ENCODE results near the gene SNAPC1. TPM values are rescaled to one million over a fixed set of nuclear protein-coding genes. Genes with fewer than 3 reads are reported as not detected.

The SNAPC1 gene
- total RNA-seq, 2 experiments from 2014 or later = 6.4 to 6.5 TPM

- Mint-ChIP-seq H3K27me3 (ENCODE audit: low read depth) (peaks cover 71% of the 10 kb centered on the region), H3K4me1 (ENCODE audit: low read depth) (peaks cover 10% of the 10 kb centered on the region)
- CTCF ChIA-PET = no interaction called here
Observed at GRCh38 chr14:61811882-61812346, 49.7 kb downstream of the SNAPC1 start.

GRCh38 chr14:61812347-61813095, 50.3 kb downstream of the SNAPC1 start, which contains the start of gene SYT16:
Gene SYT16, plus strand, starts transcription at chr14:61812703.
- H3K27ac Mint-ChIP-seq = no peak within 1 kb of the TSS
- H3K9me3 Mint-ChIP-seq (ENCODE audit: insufficient read depth) = no peaks in the 10 kb centered on the region
- ATAC-seq = peak; percentile 78
- POLR2A ChIA-PET = no interaction called here
- no peak for DNase-seq
- H3K36me3 Mint-ChIP-seq (ENCODE audit: low read depth) = peaks cover 6% of the 10 kb centered on the region
- H3K27me3 Mint-ChIP-seq (ENCODE audit: low read depth) = peaks cover 71% of the 10 kb centered on the region
- peak within 1 kb of the TSS; percentile 65 for H3K4me3 Mint-ChIP-seq
- peaks cover 10% of the 10 kb centered on the region for H3K4me1 Mint-ChIP-seq (ENCODE audit: low read depth)
- CTCF ChIA-PET = no interaction called here

More at GRCh38 chr14:61811882-61812346, 49.7 kb downstream of the SNAPC1 start:
- H3K4me3 Mint-ChIP-seq = peak overlapping the region; percentile 64
- ATAC-seq = no peak
- peaks cover 6% of the 10 kb centered on the region for H3K36me3 Mint-ChIP-seq (ENCODE audit: low read depth)
- H3K27ac Mint-ChIP-seq = no peak overlapping the region
- POLR2A ChIA-PET = no interaction called here
- DNase-seq = no peak
- no peaks in the 10 kb centered on the region for H3K9me3 Mint-ChIP-seq (ENCODE audit: insufficient read depth)

- DNase-seq (no peak), ATAC-seq (no peak)
- Mint-ChIP-seq H3K4me3 (peak overlapping the region; percentile 65), H3K36me3 (ENCODE audit: low read depth) (peaks cover 6% of the 10 kb centered on the region), H3K27me3 (ENCODE audit: low read depth) (peaks cover 72% of the 10 kb centered on the region), H3K9me3 (ENCODE audit: insufficient read depth) (no peaks in the 10 kb centered on the region), H3K4me1 (ENCODE audit: low read depth) (peaks cover 10% of the 10 kb centered on the region), H3K27ac (no peak overlapping the region)
- ChIA-PET CTCF (no interaction called here), POLR2A (no interaction called here)
Observed at GRCh38 chr14:61813096-61813606, 50.9 kb downstream of the SNAPC1 start.

GRCh38 chr14:61822458-61822857, 60.2 kb downstream of the SNAPC1 start:
- no peak overlapping the region for H3K4me3 Mint-ChIP-seq

GRCh38 chr14:61832783-61833182, 70.6 kb downstream of the SNAPC1 start:
- Mint-ChIP-seq H3K36me3 (ENCODE audit: low read depth) (no peaks in the 10 kb centered on the region), H3K4me1 (ENCODE audit: low read depth) (peaks cover 8% of the 10 kb centered on the region), H3K4me3 (no peak overlapping the region), H3K27me3 (ENCODE audit: low read depth) (peaks cover 9% of the 10 kb centered on the region), H3K9me3 (ENCODE audit: insufficient read depth) (no peaks in the 10 kb centered on the region), H3K27ac (no peak overlapping the region)
- DNase-seq (no peak), ATAC-seq (no peak)
- CTCF ChIA-PET = no interaction called here
- POLR2A ChIA-PET = no interaction called here

More at GRCh38 chr14:61822458-61822857, 60.2 kb downstream of the SNAPC1 start:
- no peaks in the 10 kb centered on the region for H3K4me1 Mint-ChIP-seq (ENCODE audit: low read depth)
- no peak for ATAC-seq
- peaks cover 14% of the 10 kb centered on the region for H3K27me3 Mint-ChIP-seq (ENCODE audit: low read depth)
- ChIA-PET POLR2A (no interaction called here), CTCF (interaction anchor here (4.1 kb wide), 1 partner anchor 15 kb away, joined by 15 read pairs; no protein-coding TSS in a partner anchor)
- H3K36me3 Mint-ChIP-seq (ENCODE audit: low read depth) = no peaks in the 10 kb centered on the region
- H3K9me3 Mint-ChIP-seq (ENCODE audit: insufficient read depth) = peaks cover 3% of the 10 kb centered on the region
- no peak for DNase-seq
- H3K27ac Mint-ChIP-seq = no peak overlapping the region

GRCh38 chr14:61836184-61836583, 74.0 kb downstream of the SNAPC1 start:
- H3K4me3 Mint-ChIP-seq = no peak overlapping the region
- peaks cover 19% of the 10 kb centered on the region for H3K27me3 Mint-ChIP-seq (ENCODE audit: low read depth)
- ATAC-seq (no peak), DNase-seq (no peak)
- ChIA-PET POLR2A (no interaction called here), CTCF (interaction anchor here (0.6 to 3.4 kb wide), 43 partner anchors 10 to 1004 kb away, joined by 3 to 72 read pairs (median 7); partner anchors contain the start of gene SNAPC1)
- H3K27ac Mint-ChIP-seq = no peak overlapping the region
- peaks cover 9% of the 10 kb centered on the region for H3K4me1 Mint-ChIP-seq (ENCODE audit: low read depth)
- no peaks in the 10 kb centered on the region for H3K9me3 Mint-ChIP-seq (ENCODE audit: insufficient read depth)
- H3K36me3 Mint-ChIP-seq (ENCODE audit: low read depth) = no peaks in the 10 kb centered on the region

- Mint-ChIP-seq H3K4me1 (ENCODE audit: low read depth) (peaks cover 9% of the 10 kb centered on the region), H3K27ac (no peak overlapping the region), H3K4me3 (no peak overlapping the region), H3K27me3 (ENCODE audit: low read depth) (peaks cover 20% of the 10 kb centered on the region), H3K36me3 (ENCODE audit: low read depth) (no peaks in the 10 kb centered on the region), H3K9me3 (ENCODE audit: insufficient read depth) (no peaks in the 10 kb centered on the region)
- DNase-seq = no peak
- ChIA-PET POLR2A (interaction anchor here (1.1 to 1.3 kb wide), 2 partner anchors 75 to 356 kb away, joined by 3 read pairs; partner anchors contain the start of gene SNAPC1), CTCF (interaction anchor here (0.6 to 3.4 kb wide), 69 partner anchors 9 to 1005 kb away, joined by 3 to 72 read pairs (median 5); partner anchors contain the start of gene SNAPC1)
- ATAC-seq = no peak
Observed at GRCh38 chr14:61836807-61837206, 74.6 kb downstream of the SNAPC1 start.

GRCh38 chr14:61837336-61838229, 75.4 kb downstream of the SNAPC1 start:
- no peak overlapping the region for H3K27ac Mint-ChIP-seq
- peak; percentile 96 for ATAC-seq
- CTCF ChIA-PET = interaction anchor here (0.6 to 3.4 kb wide), 95 partner anchors 9 to 848 kb away, joined by 3 to 72 read pairs (median 4); partner anchors contain the start of gene SNAPC1
- H3K9me3 Mint-ChIP-seq (ENCODE audit: insufficient read depth) = no peaks in the 10 kb centered on the region
- POLR2A ChIA-PET = interaction anchor here (0.6 to 1.3 kb wide), 4 partner anchors 76 to 856 kb away, joined by 3 read pairs; partner anchors contain the start of genes SLC38A6 and SNAPC1
- no peak overlapping the region for H3K4me3 Mint-ChIP-seq
- H3K4me1 Mint-ChIP-seq (ENCODE audit: low read depth) = peaks cover 9% of the 10 kb centered on the region
- no peaks in the 10 kb centered on the region for H3K36me3 Mint-ChIP-seq (ENCODE audit: low read depth)
- H3K27me3 Mint-ChIP-seq (ENCODE audit: low read depth) = peaks cover 25% of the 10 kb centered on the region
- DNase-seq = peak; percentile 84

- ChIA-PET POLR2A (no interaction called here), CTCF (interaction anchor here (1.2 to 3.4 kb wide), 16 partner anchors 28 to 584 kb away, joined by 3 to 72 read pairs (median 14); partner anchors contain the start of gene SNAPC1)
- no peak overlapping the region for H3K27ac Mint-ChIP-seq
- H3K27me3 Mint-ChIP-seq (ENCODE audit: low read depth) = peaks cover 33% of the 10 kb centered on the region
- H3K4me1 Mint-ChIP-seq (ENCODE audit: low read depth) = peaks cover 9% of the 10 kb centered on the region
- H3K4me3 Mint-ChIP-seq = no peak overlapping the region
- H3K9me3 Mint-ChIP-seq (ENCODE audit: insufficient read depth) = no peaks in the 10 kb centered on the region
- ATAC-seq = no peak
- DNase-seq = no peak
- no peaks in the 10 kb centered on the region for H3K36me3 Mint-ChIP-seq (ENCODE audit: low read depth)
Observed at GRCh38 chr14:61838661-61839245, 76.5 kb downstream of the SNAPC1 start.

- DNase-seq = no peak
- CTCF ChIA-PET = no interaction called here
- Mint-ChIP-seq H3K4me1 (ENCODE audit: low read depth) (peaks cover 9% of the 10 kb centered on the region), H3K9me3 (ENCODE audit: insufficient read depth) (no peaks in the 10 kb centered on the region), H3K27me3 (ENCODE audit: low read depth) (peaks cover 36% of the 10 kb centered on the region), H3K36me3 (ENCODE audit: low read depth) (no peaks in the 10 kb centered on the region), H3K27ac (no peak overlapping the region), H3K4me3 (no peak overlapping the region)
- POLR2A ChIA-PET = no interaction called here
- ATAC-seq = no peak
Observed at GRCh38 chr14:61839507-61839906, 77.3 kb downstream of the SNAPC1 start.

GRCh38 chr14:61841145-61841544, 78.9 kb downstream of the SNAPC1 start:
- Mint-ChIP-seq H3K36me3 (ENCODE audit: low read depth) (no peaks in the 10 kb centered on the region), H3K27me3 (ENCODE audit: low read depth) (peaks cover 39% of the 10 kb centered on the region), H3K4me3 (no peak overlapping the region), H3K4me1 (ENCODE audit: low read depth) (peaks cover 9% of the 10 kb centered on the region), H3K27ac (no peak overlapping the region), H3K9me3 (ENCODE audit: insufficient read depth) (no peaks in the 10 kb centered on the region)
- POLR2A ChIA-PET = no interaction called here
- DNase-seq (no peak), ATAC-seq (no peak)
- CTCF ChIA-PET = interaction anchor here (0.8 kb wide), 1 partner anchor 19 kb away, joined by 3 read pairs; no protein-coding TSS in a partner anchor
